ENCODE results near the gene SIGLEC5.
"Not testable (repeated sequence)": the region's sequence is repeated elsewhere in the genome, so short reads cannot be mapped to it uniquely, and the experiment has no call there.

Gene SIGLEC5, protein sequence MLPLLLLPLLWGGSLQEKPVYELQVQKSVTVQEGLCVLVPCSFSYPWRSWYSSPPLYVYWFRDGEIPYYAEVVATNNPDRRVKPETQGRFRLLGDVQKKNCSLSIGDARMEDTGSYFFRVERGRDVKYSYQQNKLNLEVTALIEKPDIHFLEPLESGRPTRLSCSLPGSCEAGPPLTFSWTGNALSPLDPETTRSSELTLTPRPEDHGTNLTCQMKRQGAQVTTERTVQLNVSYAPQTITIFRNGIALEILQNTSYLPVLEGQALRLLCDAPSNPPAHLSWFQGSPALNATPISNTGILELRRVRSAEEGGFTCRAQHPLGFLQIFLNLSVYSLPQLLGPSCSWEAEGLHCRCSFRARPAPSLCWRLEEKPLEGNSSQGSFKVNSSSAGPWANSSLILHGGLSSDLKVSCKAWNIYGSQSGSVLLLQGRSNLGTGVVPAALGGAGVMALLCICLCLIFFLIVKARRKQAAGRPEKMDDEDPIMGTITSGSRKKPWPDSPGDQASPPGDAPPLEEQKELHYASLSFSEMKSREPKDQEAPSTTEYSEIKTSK

DNA sequence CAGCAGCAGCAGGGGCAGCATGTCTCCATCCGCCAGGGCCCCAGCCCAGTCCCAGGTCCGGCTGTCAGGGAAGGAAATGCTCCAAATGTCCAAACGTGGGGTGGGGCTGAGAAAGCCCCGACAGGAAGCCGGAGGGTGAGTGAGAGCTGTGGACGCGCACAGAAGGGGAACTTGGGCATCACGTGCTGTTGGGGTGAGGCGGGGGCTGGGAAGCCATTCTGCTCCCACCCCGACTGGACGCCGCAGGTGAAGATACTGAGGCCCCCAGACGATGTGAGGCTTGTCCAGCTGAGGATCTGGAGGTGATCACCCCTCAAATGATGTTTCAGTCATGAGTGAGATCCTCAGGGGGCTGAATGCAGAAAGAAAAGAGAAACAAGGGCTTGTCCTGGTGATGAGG lies at the start of gene SIGLEC5:
Gene SIGLEC5, minus strand, starts transcription at position 87 of the 400 bp plus-strand sequence. Its CDS starts 66 bp downstream, at position 21.
- not testable (repeated sequence) for DNase-seq

DNA sequence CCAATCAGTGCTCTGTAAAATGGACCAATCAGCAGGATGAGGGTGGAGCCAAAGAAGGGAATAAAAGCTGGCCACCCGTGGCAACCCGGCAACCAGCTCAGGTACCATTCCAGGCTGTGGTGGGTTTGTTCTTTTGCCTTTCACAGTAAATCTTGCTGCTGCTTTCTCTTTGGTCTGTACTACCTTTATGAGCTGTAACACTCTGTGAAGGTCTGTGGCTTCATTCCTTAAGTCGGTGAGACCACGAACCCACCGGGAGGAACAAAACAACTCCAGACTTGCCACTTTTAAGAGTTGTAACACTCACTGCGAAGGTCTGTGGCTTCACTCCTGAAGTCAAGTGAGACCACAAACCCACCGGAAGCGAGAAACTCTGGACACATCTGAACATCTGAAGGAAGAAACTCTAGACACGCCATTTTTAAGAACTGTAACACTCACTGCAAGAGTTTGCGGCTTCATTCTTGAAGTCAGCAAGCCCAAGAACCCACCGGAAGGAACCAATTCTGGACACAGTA lies 46.4 kb upstream of the SIGLEC5 start:
- no peak for DNase-seq

GRCh38 chr19:51675911-51676565 lies 45.8 kb upstream of the SIGLEC5 start:
- DNase-seq, result not testable (repeated sequence)

DNA sequence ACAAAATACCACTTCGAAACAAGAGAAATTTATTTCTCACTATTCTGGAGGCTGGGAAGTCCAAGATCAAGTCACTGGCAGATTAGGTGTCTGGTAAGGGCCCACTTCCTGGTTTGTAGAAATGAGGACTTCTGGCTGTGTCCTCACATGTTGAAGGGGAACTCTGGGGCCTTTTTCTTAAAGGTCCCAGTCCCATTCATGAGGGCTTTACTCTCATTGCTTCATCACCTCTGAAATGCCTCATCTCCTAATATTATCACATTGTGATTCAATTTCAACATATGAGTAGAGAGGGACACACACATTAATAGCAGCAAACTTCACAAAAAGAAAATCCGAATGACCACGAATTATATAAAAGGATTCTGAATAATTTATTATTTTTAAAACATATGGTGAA lies 38.0 kb upstream of the SIGLEC5 start:
- DNase-seq, result no peak

- DNase-seq, result no peak
These were observed 34.8 kb upstream of the SIGLEC5 start for GRCh38 chr19:51664997-51665396.

DNA sequence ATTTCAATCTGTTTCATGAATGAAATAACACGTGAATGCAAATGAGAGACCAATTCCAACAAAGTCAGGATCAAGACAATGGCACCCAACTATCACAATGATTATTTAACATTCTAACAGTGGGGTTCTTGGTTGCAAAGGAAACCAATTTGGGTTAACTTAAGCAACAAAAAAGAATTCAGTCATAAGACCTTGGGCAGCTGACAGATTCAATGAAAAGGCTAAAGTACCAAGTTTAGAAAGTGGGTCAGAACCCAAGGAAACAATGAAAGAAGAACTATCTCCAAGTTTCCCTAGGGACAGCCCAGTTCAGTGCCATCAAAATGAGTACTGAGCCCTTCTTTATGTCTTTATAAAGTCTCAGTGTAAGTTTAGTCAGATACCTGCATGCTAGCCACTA lies 33.9 kb upstream of the SIGLEC5 start:
- no peak for DNase-seq

DNA sequence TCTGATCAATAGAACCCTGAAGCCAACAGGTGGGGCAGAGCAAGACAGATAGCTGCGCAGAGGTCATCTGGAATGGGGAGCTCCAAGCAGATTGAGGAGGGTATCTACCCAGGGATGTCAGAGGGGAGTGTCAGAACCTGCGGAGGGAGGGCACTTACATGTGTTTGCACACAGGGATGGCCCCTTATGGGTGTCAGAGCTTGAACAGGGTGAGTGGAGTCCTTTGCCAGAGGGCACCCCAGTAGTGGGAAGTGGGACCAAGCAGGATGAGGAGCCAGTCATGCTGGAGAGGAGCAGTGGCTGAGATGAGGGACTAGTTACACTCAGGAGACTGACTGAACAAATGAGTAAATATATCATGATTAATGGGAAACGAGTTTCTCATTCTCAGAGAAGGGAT lies 33.4 kb upstream of the SIGLEC5 start:
- DNase-seq, result no peak

GRCh38 chr19:51660975-51661600 lies 30.9 kb upstream of the SIGLEC5 start:
- peak; percentile 46 for DNase-seq

- DNase-seq, result no peak
These were observed 24.6 kb upstream of the SIGLEC5 start for GRCh38 chr19:51654783-51655182.

DNA sequence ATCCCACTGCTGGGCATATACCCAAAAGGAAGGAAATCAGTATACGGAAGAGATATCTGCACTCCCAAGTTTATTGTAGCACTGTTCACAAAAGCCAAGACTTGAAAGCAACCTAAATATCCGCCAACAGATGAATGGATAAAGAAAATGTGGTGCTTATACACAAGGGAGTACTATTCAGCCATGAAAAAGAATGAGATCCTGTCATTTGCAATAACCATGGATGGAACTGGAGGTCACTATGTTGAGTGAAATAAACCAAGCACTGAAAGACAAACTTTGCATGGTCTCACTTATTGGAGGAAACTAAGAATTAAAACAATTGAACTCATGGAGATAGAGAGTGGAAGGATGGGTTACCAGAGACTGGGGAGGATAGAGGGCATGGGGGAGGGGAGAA lies 23.0 kb upstream of the SIGLEC5 start:
- DNase-seq, result no peak

DNA sequence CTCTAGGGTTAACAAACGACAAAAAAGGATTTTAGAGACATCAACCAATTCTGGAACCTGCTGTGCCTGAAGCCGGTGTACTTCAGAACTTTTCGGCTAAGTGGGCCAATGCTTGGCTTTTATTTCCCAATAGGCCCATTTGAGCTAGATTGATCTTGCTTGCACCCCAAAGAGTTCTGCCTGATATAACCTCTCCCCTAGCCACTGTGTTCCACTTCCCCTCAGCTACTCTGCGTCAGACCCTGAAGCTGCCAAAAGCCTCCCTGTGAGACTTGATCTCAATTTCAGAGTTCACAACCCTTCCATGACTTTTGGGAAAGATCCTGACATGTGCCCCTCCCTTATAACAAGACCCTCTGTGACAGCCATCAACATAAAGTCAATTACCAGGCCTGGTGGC lies 22.1 kb upstream of the SIGLEC5 start:
- DNase-seq, result no peak

- no peak for DNase-seq
These were observed 21.1 kb upstream of the SIGLEC5 start for GRCh38 chr19:51651216-51651846.

DNA sequence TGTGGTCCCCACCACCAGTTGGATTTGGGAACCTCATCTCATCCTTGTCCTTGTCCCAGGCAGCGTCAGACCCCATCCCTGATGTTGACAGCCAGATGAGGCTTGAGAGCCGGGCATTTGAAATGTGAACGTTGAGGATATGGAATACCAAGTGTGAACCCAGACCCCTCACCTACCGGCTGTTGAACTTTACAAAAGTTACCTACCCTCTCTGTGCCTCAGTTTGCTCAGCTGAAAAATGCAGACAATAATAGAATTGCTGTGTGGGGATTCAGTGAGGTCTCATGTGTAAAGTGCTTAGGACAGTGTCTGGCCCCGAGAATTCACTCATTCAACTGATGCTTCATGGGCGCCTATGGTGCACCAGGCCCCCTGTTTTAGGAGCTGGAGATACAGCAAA lies 17.1 kb upstream of the SIGLEC5 start:
- no peak for DNase-seq

DNA sequence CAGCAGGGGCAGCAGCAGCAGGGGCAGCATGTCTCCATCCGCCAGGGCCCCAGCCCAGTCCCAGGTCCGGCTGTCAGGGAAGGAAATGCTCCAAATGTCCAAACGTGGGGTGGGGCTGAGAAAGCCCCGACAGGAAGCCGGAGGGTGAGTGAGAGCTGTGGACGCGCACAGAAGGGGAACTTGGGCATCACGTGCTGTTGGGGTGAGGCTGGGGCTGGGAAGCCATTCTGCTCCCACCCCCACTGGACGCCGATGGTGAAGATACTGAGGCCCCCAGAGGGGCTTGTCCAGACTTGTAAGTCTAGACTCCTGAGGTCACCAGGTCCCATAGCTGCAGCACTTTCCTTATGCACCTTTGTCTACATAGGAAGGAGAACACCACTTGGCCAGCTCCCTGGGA lies 16.5 kb upstream of the SIGLEC5 start, which contains the start of gene SIGLEC14:
Gene SIGLEC14, minus strand, starts transcription at position 96 of the 400 bp plus-strand sequence. Its CDS starts 66 bp downstream, at position 30.
- DNase-seq, result not testable (repeated sequence)

GRCh38 chr19:51644636-51645271 lies 14.6 kb upstream of the SIGLEC5 start:
- DNase-seq, result no peak

DNA sequence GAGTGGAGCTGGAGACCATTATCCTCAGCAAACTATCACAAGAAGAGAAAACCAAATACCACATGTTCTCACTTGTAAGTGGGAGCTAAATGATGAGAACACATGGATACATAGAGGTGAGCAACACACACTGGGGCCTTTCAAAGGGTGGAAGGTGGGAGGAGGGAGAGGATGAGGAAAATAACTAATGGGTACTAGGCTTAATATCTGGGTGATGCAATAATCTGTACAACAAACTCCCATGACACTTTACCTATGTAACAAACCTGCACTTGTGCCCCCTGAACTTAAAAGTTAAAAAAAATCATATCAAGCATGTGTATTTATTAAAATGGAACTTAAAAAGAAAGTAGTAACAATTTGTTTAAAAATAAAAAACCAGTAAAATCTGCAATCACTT lies 11.4 kb upstream of the SIGLEC5 start:
- no peak for DNase-seq

DNA sequence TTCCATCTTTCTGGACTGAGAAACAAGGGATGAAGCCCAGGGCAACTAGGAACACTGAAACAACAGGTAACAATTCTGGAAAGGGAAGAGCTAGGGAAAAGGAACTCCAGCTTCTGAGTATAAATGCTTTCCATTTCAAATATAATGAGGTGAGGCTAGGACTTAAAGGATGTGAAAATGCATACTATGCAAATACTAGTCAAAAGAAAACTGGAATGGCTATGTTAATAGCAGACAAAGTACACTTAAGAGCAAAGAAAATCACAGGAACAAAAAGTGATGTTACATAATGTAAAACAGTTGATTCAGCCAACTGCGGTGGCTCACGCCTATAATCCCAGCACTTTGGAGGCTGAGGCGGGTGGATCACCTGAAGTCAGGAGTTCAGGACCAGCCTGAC lies 10.2 kb upstream of the SIGLEC5 start:
- no peak for DNase-seq

DNA sequence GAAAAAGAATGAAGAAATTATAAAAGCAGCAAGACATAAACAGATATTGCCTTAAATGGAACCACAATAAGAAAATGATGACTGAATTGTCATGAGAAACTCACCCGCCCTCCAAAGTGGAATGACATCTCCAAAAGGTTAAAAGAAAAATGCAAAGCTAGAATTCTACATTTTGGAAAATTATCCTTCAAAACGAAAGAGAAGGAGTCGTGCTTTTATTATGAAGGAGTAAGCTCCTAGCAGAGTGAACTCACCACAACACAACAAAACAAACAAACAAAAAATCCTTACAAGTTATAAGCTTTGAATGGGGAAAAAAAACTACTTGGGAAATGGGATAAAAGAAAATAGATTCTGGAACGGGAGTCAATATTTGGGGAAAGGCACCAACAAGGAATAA lies 9.7 kb upstream of the SIGLEC5 start:
- no peak for DNase-seq

- DNase-seq, result no peak
These were observed 7.3 kb upstream of the SIGLEC5 start for GRCh38 chr19:51637362-51637978.

DNA sequence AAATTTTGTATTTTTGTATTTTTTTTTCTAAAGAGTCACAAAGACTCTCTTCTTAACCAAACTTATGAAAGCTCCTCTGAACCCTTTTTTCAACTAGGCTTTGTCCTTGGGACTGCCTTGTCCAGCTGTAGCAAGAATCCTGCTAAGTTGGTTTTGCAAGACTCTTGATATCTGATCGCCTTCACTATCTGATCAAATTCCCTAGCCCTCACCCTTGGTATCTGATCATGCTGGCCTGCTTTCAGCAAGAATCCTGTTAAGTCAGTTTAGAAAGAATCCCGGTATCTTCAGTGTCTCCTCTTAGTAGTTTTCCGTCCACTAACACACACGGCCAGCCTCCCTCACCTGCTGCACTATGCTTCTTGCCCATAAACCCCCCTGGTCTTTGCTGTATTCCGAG lies 1.9 kb upstream of the SIGLEC5 start:
- no peak for DNase-seq

- DNase-seq, result no peak
These were observed 1.9 kb downstream of the SIGLEC5 start for GRCh38 chr19:51628153-51628939.
